Cardiac fibroblast (primary cell): Measurements from ENCODE around the gene BDP1.
"Not testable (repeated sequence)": the region's sequence is repeated elsewhere in the genome, so short reads cannot be mapped to it uniquely, and the experiment has no call there.

Source experiments
- DNase-seq, 2 donors: peaks; one replicate each; pipeline versions ENCODE4 v3.0.0 to v3.0.0-alpha.2; 2010; ENCODE audit warnings: low read depth in 2 of 2
- H3K4me3 ChIP-seq, 2 donors: replicated peaks in 1 of 2; 1 replicate in 1 of 2; 2 replicates in 1 of 2; pipeline ENCODE4 v1.5.1; 2011; ENCODE audit warnings: low read depth in 2 of 2, low read length in 2 of 2, mild to moderate bottlenecking in 2 of 2, moderate library complexity in 1 of 2
- CTCF ChIP-seq: IDR thresholded peaks from one replicate; pipeline ENCODE4 v1.5.1; 2011; ENCODE audit warnings: low read depth, mild to moderate bottlenecking, low read length, inconsistent platforms

BDP1 gene

GRCh38 chr5:71447218-71447808 is 8.1 kb upstream of the BDP1 start:
- H3K4me3 ChIP-seq, result not testable (repeated sequence)
- peak; percentile 51 to 61 for DNase-seq
- TF ChIP-seq CTCF, result peak; percentile 44

- DNase-seq, result no peak
- no peak overlapping the region for H3K4me3 ChIP-seq
- TF ChIP-seq CTCF, result no peak
Observed at GRCh38 chr5:71452876-71453275, 2.6 kb upstream of the BDP1 start.

- peak overlapping the region; percentile 90 to 98 for H3K4me3 ChIP-seq
Observed at GRCh38 chr5:71454913-71455312, 538 bp upstream of the BDP1 start.

GRCh38 chr5:71456362-71456743 is 902 bp downstream of the BDP1 start:
- no peak for DNase-seq
- peak overlapping the region; percentile 90 to 98 for H3K4me3 ChIP-seq
- TF ChIP-seq CTCF, result no peak

More at GRCh38 chr5:71454913-71455312, 538 bp upstream of the BDP1 start:
- no peak for DNase-seq
- TF ChIP-seq CTCF, result no peak

- H3K4me3 ChIP-seq, result peak overlapping the region in 1 of 2 donors; percentile 98
- DNase-seq, result no peak
- TF ChIP-seq CTCF, result no peak
Observed at GRCh38 chr5:71457106-71457505, 1.7 kb downstream of the BDP1 start.

- H3K4me3 ChIP-seq, result no peak overlapping the region
- no peak for TF ChIP-seq CTCF
- no peak for DNase-seq
Observed at GRCh38 chr5:71460693-71461092, 5.2 kb downstream of the BDP1 start.

- no peak overlapping the region for H3K4me3 ChIP-seq
- TF ChIP-seq CTCF, result no peak
- DNase-seq, result no peak
Observed at GRCh38 chr5:71461360-71461759, 5.9 kb downstream of the BDP1 start.
